A549 (cell line): ENCODE data around the gene ARL1.

Experiments used
- POLR2A ChIP-seq: IDR thresholded peaks from 2 replicates; pipeline ENCODE4 v1.6.1; 2012; ENCODE audit warnings: mild to moderate bottlenecking, low read length
- TF ChIP-seq, protein P1 (sequence below): fragments of >200 bp; sonication (Bioruptor Twin); formaldehyde crosslinking; IDR thresholded peaks from 3 replicates; pipeline ENCODE4 v1.5.1; 2016

DNA sequence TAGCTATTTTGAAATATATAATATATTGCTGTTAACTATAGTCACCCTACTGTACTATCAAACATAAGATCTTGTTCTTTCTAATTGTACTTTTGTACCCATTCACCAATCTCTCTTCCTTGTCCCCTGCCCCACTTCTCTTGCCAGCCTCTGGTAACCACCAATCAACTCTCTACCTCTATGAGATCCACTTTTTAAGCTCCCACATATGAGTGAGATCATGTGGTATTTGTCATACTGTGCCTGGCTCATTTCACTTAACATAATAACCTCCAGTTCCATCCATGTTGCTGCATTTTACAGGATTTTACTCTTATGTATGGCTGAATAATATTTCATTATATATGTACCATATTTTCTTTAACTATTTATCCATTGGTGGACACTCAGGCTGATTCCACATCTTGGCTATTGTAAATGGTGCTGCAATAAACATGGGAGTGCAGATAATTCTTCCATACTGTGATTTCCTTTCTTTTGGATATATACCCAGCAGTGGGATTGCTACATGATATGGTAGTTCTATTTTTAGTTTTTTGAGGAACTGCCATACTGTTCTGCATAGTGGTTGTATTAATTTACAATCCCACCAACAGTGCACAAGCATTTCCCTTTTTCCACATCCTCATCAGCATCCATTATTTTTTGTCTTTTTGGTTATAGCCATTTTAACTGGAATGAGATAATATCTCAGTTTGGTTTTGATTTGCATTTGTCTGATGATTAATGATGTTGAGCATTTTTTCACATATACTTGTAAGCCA lies 34.1 kb upstream of the ARL1 start:
- TF ChIP-seq, protein P1, sequence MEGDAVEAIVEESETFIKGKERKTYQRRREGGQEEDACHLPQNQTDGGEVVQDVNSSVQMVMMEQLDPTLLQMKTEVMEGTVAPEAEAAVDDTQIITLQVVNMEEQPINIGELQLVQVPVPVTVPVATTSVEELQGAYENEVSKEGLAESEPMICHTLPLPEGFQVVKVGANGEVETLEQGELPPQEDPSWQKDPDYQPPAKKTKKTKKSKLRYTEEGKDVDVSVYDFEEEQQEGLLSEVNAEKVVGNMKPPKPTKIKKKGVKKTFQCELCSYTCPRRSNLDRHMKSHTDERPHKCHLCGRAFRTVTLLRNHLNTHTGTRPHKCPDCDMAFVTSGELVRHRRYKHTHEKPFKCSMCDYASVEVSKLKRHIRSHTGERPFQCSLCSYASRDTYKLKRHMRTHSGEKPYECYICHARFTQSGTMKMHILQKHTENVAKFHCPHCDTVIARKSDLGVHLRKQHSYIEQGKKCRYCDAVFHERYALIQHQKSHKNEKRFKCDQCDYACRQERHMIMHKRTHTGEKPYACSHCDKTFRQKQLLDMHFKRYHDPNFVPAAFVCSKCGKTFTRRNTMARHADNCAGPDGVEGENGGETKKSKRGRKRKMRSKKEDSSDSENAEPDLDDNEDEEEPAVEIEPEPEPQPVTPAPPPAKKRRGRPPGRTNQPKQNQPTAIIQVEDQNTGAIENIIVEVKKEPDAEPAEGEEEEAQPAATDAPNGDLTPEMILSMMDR, result no peak
- no peak for TF ChIP-seq POLR2A
